GM13977 (cell line): ENCODE results near the gene ADAMTS17.

Source experiments
- DNase-seq: peaks from one replicate; pipeline ENCODE4 v3.0.0; 2012; ENCODE audit warnings: low spot score
- in situ Hi-C: fragments of 300-500 bp; cut with MboI; formaldehyde crosslinking; loops from one replicate; pipeline ENCODE4 v1.12.0; 2022; ENCODE audit warnings: low sequenced_read_pairs, low pct_unique_long_range_greater_than_20kb, mixed read lengths, inconsistent platforms; ENCODE audit not compliant: unreplicated experiment
- TF ChIP-seq, protein P1 (sequence below): IDR thresholded peaks from 2 replicates; pipeline ENCODE4 v1.5.1; 2012; ENCODE audit warnings: mild to moderate bottlenecking, control low read depth; ENCODE audit not compliant: insufficient read depth; ENCODE audit errors: extremely low read depth, missing control alignments

Gene ADAMTS17

GRCh38 chr15:100215843-100216169 lies 126.0 kb downstream of the ADAMTS17 start:
- in situ Hi-C loops, result no loop called here
- TF ChIP-seq, protein P1, sequence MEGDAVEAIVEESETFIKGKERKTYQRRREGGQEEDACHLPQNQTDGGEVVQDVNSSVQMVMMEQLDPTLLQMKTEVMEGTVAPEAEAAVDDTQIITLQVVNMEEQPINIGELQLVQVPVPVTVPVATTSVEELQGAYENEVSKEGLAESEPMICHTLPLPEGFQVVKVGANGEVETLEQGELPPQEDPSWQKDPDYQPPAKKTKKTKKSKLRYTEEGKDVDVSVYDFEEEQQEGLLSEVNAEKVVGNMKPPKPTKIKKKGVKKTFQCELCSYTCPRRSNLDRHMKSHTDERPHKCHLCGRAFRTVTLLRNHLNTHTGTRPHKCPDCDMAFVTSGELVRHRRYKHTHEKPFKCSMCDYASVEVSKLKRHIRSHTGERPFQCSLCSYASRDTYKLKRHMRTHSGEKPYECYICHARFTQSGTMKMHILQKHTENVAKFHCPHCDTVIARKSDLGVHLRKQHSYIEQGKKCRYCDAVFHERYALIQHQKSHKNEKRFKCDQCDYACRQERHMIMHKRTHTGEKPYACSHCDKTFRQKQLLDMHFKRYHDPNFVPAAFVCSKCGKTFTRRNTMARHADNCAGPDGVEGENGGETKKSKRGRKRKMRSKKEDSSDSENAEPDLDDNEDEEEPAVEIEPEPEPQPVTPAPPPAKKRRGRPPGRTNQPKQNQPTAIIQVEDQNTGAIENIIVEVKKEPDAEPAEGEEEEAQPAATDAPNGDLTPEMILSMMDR, result no peak
- DNase-seq, result no peak

DNA sequence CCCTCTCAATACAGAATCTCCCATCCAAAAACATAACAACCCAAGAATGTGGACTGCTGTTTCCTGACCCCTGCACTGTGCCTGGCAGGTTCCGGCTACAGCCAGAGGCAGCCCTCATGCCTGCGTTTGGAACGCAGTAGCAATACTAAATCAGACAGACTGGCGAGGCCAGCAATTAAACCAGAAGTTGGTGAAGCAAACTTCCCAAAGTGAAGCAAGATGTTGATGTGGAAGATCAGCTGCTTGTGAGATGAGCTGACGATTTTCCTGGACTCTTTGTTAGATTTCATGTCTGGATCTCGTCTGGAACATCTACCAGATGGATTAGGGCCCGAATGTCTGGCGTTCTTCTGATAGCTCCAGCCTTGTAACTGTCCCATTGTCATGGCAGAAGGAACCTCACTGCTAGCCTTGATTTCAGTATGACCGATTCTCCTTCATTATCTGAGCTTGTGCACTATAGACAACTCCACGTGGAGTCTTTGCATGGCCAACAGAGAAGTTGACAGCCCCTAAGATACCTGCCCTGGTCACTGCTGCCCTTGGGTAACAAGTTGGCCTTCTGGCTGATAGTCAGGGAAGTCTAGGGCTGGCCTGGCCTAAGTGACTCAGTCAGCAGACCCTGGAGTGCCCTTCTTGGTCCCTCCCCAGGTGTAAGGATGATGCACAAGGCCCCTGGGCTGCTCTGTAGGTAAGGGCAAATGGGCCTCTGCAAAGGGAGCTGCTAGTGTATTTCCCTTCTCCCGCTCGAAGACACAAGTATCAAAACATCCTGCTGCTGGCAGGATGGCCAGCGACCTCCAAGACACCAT lies 126.5 kb downstream of the ADAMTS17 start:
- TF ChIP-seq, protein P1, result no peak
- in situ Hi-C loops, result no loop called here

DNA sequence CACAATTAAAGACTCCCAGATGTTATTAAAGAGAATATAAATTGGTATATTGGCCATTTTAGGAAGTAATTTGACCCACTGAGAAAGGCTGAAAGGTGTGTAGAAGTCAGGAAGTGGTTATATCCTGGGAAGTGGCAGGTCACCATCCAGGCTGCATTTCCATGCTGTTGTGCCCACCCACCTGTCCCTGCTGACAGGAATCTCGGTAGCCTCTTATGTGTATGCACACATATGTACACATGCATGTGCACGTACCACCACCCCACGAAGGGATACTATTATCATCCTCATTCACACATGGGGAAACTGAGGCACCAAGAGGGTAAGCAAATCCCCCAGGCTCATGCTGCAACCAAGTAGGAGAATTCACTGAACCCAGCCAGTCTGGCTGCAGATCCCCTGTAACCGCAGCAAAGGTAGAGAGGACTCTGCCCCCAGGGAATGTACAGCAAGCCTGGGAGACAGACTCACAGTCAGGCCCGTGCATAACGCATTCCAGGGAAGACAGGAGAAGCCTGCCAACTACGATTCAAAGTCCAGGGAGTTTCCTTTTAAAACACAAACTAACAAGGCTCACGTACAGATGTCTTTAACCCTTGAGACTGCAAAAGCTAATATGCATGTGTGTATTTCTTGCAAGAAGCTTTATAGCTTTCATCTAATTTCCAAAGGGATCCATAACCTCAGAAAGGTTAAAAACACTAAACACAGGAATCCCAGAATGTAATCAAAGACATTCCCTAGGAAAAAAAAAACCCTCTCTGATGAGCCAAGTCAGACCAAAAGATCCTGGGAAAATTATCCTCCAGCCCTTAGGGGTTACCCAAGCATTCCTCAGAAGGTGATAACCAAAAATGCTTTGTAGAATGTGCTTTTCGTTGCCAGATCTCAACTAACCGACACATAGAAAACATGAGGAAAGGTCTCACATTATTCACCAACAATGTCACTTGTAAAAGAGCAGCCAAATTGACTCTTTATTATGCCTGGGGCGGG lies 129.6 kb downstream of the ADAMTS17 start:
- in situ Hi-C loops, result no loop called here
- TF ChIP-seq, protein P1, result no peak
- no peak for DNase-seq

More for the DNA sequence above, 126.5 kb downstream of the ADAMTS17 start:
- DNase-seq, result no peak

DNA sequence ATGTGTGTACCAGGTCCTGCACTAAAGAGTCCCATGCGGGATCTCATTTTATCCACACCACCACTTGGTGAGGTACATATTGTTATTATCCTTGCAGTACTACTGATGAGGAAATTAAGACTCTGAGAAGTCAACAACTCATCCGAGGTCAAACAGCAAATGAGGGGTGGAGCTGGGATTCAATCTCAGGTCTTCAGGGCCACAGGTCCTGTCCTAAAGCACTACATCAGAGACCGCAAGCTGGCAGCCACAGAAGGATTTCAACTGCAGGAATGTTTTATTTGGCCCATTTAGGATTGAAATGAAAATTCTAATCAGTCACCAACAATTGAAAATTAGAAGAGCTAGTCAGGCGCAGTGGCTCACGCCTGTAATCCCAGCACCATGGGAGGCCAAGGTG lies 131.4 kb downstream of the ADAMTS17 start:
- in situ Hi-C loops, result no loop called here
- TF ChIP-seq, protein P1, result no peak
- no peak for DNase-seq

- TF ChIP-seq, protein P1, result no peak
- no peak for DNase-seq
- in situ Hi-C loops, result no loop called here
Observed at GRCh38 chr15:100208921-100209603, 132.7 kb downstream of the ADAMTS17 start.

- in situ Hi-C loops, result no loop called here
- DNase-seq, result no peak
Observed at GRCh38 chr15:100207053-100207452, 134.7 kb downstream of the ADAMTS17 start.

More at GRCh38 chr15:100207053-100207452, 134.7 kb downstream of the ADAMTS17 start:
- TF ChIP-seq, protein P1, result no peak
